Measurements from ENCODE around the gene SLC22A23.
A peak's percentile ranks its signal among the peaks of the same experiment; 100 is the strongest.

The SLC22A23 gene, protein sequence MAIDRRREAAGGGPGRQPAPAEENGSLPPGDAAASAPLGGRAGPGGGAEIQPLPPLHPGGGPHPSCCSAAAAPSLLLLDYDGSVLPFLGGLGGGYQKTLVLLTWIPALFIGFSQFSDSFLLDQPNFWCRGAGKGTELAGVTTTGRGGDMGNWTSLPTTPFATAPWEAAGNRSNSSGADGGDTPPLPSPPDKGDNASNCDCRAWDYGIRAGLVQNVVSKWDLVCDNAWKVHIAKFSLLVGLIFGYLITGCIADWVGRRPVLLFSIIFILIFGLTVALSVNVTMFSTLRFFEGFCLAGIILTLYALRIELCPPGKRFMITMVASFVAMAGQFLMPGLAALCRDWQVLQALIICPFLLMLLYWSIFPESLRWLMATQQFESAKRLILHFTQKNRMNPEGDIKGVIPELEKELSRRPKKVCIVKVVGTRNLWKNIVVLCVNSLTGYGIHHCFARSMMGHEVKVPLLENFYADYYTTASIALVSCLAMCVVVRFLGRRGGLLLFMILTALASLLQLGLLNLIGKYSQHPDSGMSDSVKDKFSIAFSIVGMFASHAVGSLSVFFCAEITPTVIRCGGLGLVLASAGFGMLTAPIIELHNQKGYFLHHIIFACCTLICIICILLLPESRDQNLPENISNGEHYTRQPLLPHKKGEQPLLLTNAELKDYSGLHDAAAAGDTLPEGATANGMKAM

DNA sequence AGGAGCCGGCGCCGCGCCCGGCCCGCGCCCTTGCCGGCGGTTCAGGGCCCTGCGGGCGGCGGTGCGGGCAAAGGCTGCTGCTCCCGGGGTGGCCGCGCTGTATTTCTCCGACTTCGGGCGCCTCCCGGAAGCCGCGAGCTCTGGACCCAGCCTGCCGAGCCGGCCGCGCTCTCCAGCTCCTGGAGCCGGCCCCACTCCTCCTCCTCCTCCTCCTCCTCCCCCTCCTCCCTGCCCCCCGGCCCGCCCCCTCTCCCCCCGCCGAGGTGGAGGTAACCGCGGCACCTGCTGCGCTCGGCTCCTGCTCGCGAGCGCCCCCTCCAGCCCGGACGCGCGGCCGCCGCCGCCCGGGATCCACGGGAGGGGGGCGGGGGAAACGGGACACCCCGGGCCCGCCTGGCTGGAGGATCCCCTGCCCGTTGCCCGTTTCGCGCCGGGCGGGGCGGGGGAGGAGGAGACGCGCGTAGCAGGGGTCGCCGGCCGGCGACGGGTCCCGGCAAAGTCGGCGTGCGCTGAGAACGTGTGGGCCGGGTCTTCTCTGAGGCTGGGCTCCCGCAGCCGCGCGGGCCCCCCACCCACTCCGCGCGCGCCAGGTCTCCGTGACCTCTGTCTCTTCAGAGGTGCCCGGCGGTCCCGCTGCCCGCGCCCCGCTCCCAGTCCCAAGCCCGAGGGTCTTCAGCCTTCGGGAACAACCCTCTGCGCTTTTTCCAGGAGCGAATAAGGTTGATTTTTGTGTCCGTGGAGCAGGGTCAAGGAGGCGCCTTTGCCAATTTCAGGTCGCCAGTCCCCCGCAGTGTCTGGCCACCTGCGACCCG lies at the start of gene SLC22A23:
Gene SLC22A23, minus strand, starts transcription at position 153 of the 812 bp plus-strand sequence. CDS start 491 bp downstream, outside the sequence.
- TF ChIP-seq, protein P1, sequence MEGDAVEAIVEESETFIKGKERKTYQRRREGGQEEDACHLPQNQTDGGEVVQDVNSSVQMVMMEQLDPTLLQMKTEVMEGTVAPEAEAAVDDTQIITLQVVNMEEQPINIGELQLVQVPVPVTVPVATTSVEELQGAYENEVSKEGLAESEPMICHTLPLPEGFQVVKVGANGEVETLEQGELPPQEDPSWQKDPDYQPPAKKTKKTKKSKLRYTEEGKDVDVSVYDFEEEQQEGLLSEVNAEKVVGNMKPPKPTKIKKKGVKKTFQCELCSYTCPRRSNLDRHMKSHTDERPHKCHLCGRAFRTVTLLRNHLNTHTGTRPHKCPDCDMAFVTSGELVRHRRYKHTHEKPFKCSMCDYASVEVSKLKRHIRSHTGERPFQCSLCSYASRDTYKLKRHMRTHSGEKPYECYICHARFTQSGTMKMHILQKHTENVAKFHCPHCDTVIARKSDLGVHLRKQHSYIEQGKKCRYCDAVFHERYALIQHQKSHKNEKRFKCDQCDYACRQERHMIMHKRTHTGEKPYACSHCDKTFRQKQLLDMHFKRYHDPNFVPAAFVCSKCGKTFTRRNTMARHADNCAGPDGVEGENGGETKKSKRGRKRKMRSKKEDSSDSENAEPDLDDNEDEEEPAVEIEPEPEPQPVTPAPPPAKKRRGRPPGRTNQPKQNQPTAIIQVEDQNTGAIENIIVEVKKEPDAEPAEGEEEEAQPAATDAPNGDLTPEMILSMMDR (IDR thresholded peaks at IDR 0.05; ENCODE audit: insufficient read depth, low read length, missing control alignments): peak; percentile 69
- ChIA-PET POLR2A (no interaction called here), CTCF (interaction anchor here (0.8 to 4.7 kb wide), 5 partner anchors 10 to 54 kb away, joined by 3 to 31 read pairs (median 7); no protein-coding TSS in a partner anchor)
- peak within 1 kb of the TSS; percentile 61 for H3K4me3 ChIP-seq (ENCODE audit: low read depth, low read length)
- DNase-seq (ENCODE audit: low read depth, low spot score): no peak

- CTCF ChIA-PET: no interaction called here
- no peak overlapping the region for H3K4me3 ChIP-seq (ENCODE audit: low read depth, low read length)
- TF ChIP-seq, protein P1 (IDR thresholded peaks at IDR 0.05; ENCODE audit: insufficient read depth, low read length, missing control alignments): no peak
- POLR2A ChIA-PET: no interaction called here
- no peak for DNase-seq (ENCODE audit: low read depth, low spot score)
Observed at GRCh38 chr6:3506200-3506599, 49.4 kb upstream of the SLC22A23 start.

- no peak for DNase-seq (ENCODE audit: low read depth, low spot score)
- H3K4me3 ChIP-seq (ENCODE audit: low read depth, low read length): no peak overlapping the region
- ChIA-PET POLR2A (no interaction called here), CTCF (no interaction called here)
- TF ChIP-seq, protein P1 (IDR thresholded peaks at IDR 0.05; ENCODE audit: insufficient read depth, low read length, missing control alignments): no peak
Observed at GRCh38 chr6:3504938-3505805, 48.3 kb upstream of the SLC22A23 start.

- ChIA-PET CTCF (no interaction called here), POLR2A (no interaction called here)
- TF ChIP-seq, protein P1 (IDR thresholded peaks at IDR 0.05; ENCODE audit: insufficient read depth, low read length, missing control alignments): no peak
- no peak overlapping the region for H3K4me3 ChIP-seq (ENCODE audit: low read depth, low read length)
- no peak for DNase-seq (ENCODE audit: low read depth, low spot score)
Observed at GRCh38 chr6:3504354-3504753, 47.5 kb upstream of the SLC22A23 start.

GRCh38 chr6:3501826-3502500 lies 45.1 kb upstream of the SLC22A23 start:
- POLR2A ChIA-PET: no interaction called here
- H3K4me3 ChIP-seq (ENCODE audit: low read depth, low read length): no peak overlapping the region
- no peak for DNase-seq (ENCODE audit: low read depth, low spot score)
- CTCF ChIA-PET: interaction anchor here (1.3 to 1.4 kb wide), 2 partner anchors 9 to 13 kb away, joined by 3 read pairs; no protein-coding TSS in a partner anchor
- TF ChIP-seq, protein P1 (IDR thresholded peaks at IDR 0.05; ENCODE audit: insufficient read depth, low read length, missing control alignments): no peak
